GM19023 (cell line): ENCODE results near the gene LRRC59.
"Not testable (repeated sequence)": the region's sequence is repeated elsewhere in the genome, so short reads cannot be mapped to it uniquely, and the experiment has no call there.

Experiments
- ATAC-seq: cut with Tn5 transposase; IDR thresholded peaks from one replicate; pipeline ENCODE4 v1.9.1; 2021; ENCODE audit warnings: mild to moderate bottlenecking, moderate library complexity; ENCODE audit not compliant: unreplicated experiment

The LRRC59 gene

DNA sequence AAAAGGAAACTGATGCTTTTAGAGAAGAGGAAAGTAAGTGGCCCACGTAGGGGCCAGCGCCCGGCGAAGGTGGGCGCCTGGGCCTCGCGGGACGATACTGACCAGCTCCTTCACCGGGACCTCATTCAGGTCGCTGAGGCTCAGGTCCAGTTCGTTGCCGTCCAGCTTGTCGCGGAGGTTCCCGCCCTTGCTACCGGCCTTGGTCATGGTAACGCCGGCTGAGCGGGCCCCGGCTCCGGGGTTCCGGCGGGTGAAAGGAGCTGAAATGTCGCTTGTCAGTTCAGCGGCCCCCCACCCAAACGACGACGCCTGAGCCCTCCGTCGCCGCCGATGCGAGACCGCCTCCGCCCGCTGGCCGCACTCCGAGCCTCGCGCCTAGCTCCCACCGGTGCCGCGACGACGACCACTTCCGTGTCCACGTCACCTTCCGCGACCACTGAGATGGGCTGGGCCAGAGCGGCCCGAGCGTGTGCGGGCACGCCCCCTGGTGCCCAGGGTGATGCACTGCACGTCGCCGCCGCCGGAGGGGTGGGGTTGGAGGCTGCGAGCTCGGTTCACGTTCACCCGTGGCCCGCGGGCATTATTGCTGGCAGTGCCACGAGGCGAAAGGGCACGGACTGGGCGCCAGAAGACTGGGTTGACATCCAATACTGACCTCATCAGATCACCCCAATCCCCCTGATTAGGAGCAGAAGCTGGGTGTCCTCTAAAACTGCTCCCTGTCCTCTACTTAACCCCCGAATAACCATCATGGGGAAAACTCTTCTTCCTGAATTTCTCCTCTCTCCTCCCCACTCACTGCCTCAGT lies at the start of gene LRRC59:
LRRC59 (minus strand) TSS at position 413 of the 808 bp plus-strand sequence; CDS start at position 207, 206 bp downstream.
- peak; percentile 98 for ATAC-seq

DNA sequence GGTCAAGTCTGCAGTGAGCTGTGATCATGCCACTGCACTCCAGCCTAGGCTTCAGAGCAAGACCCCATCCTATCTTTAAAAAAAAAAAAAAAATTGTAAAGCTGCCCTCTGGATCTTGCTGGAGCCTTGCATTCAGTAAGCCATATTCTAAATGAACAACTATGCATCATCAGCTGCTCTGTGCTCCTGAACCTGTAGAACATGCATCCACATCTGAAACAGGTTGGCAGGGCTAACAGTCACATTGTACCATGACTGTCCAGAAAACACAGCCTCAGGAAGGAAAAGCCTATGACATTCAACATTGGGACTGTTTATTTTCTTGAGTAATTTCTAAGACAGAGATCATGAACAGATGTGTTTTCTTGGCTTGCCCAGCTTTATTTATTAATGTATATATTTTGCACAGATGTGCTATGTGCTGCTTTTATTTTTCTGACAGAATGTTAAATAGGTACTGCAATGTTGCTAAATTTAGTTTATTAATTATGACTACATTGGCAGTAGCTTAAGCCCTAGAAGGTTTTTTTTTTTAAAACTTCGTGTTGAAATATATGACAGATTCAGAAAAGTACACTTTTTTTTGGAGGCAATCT lies 48.5 kb upstream of the LRRC59 start:
- no peak for ATAC-seq

DNA sequence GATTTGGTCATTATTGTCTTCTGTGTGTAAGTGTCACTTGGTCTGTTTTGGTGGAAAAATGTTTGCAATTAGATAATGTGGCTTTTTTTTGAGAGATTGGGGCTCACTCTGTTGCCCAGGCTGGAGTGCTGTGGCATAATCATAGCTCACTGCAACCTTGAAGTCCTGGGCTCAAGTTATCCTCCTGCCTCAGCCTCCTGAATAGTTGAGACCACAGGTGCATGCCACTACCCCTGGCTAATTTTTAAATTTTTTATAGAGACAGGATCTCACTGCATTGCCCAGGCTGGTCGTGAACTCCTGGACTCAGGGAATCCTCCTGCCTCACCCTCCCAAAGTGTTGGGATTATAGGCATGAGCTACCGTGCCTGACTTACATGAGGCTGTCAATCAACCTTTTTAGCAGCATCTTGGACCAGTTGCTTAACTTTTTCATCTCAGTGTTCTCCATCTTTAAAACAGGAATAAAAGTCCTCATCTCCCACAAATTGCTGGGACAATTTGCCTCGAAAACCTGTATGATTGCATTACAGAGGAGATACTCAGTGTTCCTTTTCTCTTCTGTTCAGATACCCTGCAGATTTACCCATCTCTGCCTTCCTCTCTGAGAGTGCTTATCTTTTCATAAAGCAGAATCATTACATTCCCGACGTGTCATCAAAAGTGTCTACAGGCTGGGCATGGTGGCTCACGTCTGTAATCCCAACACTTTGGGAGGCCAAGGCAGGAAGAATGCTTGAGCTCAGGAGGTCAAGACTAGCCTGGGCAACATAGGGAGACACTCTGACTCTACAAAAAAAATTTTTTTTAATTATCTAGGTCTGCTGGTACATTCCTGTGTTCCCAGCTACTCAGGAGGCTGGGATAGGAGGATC lies 47.8 kb upstream of the LRRC59 start:
- ATAC-seq = no peak

DNA sequence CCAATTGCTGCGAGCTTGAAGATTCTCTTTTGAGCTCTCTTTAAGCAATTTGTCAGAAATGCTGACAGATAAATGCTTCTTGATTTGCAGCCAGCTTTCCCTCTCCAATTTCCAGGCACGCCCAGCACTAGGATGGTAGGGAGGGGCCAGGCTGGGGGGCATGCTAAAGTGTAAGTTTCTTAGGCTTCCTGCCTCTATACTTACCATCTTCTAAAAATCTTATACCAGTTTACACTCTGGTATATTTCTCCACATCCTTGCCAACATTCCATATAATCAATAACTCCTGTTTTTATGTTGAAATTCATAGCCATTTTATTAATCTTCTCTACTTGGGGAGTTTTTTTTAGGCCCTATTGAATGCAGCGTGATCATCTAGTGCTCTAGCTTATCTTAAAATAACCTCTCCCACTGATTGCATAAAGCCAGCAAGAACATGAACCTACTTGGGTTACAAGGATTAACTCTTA lies 46.2 kb upstream of the LRRC59 start:
- ATAC-seq = no peak

DNA sequence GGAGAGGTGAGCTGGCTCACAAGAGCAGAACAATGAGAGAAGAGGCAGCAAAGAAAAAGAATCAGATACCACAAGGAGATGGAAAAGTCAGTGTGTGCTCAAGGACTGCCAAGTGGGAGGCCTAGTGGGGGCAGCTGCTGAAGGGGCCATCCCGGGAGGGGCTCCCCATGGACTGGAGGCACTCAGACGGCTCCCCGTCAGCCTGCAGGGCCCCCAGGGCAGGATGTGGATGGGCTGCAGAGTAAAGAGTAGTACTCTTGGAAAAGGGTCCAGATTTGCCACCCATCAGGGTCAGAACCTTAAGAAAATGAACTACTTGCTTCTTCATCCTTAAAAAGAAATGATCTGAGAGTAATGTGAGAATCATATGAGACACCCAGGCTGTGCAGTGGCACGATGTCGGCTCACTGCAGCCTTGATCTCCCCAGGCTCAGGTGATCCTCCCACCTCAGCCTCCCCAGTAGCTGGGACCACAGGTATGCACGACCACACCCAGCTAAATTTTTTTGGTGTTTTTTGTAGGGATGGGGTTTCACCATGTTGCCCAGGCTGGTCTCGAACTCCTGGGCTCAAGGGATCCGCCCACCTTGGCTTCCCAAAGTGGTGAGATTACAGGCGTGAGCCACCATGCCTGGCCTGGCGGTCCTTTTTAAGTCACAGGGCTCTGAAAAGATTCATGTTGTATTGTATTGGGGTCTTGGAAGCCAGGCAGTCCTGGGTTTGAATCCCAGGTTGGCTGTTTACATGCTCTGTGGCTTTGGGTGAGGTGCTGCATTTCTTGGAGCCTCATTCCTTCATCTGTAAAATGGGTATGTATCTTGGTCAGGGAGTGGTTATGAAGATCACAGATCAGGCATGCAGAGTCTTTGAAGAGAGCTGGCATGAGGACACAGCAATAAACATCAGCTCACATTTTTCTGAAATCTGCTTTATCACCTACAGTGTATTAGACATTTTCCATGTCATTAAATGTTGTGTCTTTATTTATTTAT lies 43.8 kb upstream of the LRRC59 start:
- ATAC-seq = no peak

DNA sequence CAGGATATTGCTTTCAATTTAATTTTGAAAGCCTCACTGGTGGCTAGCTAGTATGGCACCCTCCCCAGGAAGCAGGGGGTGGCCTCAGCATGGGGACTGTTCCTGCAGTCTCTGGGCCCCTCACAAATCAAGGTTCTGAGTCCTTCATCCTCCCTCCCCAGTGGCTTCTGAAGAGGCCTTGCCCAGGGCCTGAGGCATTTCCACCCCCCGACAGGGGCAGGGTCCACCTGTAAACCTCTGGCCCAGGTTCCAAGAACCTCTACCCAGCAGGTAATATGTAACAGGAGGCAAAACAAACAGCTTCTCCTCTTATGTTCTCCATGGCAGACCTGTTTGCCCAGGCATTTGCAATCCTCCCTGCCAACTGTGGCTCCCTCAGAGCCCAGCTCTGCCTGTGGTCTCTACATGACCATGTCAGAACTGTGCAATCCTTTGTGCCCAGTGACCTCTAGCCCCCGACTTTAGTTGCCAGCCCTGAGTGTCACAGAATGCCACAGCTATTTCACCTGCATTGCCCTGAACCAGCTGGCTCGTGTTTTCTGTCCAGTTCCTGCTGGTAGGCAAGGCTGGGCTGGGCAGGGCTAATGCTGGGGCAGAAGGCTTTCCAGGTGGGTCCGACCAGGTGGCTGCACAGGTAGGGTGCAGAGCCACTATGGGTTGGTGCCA lies 43.0 kb upstream of the LRRC59 start:
- no peak for ATAC-seq

DNA sequence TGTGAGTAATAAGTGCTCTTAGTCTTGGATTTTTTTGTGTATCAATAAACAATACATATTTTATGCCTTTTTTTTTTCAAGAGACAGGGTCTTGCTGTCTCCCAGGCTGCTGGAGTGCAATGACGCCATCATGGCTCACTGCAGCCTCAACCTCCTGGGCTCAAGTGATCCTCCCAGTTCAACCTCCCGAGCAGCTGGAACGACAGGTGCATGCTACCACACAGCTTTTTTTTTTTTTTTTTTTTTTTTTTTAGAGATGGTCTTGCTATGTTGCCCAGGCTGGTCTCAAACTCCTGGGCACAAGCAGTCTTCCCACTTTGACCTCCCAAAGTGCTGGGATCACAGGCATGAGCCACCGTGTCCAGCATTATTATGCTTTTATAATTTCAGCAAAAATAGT lies 41.7 kb upstream of the LRRC59 start:
- no peak for ATAC-seq

DNA sequence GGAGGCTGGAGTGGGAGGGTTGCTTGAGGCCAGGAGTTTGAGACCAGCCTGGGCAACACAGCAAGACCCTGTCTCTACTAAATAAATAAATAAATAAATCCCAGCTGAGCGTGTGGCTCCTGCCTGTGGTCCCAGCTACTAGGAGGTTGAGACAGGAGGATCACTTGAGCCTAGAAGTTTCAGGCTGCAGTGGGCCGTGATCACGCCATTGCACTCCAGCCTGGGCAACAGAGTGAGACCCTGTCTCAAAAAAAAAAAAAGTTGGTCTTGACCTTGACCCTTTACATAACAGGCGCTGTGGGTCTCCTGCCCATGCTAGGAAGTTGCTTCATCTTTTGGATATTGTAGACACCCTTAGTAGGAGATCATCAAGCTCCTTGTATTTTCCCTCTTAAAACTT lies 40.1 kb upstream of the LRRC59 start:
- ATAC-seq = no peak

DNA sequence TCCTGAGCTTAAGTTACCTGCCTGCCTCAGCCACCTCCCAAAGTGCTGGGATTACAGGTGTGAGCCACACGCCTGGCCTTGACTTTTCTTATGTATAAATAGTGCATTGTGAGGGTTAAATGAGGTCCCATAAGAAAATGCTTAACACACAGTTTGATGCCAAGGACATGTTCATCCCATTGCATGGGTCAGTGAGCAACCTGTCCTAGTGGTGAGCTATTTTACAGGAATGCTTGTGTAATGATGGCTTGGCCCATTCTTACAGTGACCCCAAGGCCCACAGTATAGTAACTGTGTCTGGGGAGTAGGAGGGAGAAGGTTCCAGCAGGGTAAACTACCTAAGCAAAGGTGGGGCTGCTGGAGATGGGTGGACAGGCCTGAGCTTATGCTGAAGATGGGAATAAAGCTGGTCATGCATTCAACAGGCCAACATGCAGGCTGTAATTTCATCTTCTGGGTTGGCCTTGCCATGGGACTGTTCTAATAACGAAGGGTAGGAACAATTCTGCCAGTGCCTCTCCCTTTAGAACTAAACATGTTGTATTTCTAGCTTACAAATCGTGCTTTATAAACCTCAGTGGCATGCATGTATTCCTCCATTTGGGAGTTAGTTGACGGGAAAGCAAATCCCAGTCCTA lies 34.9 kb upstream of the LRRC59 start:
- ATAC-seq = no peak

DNA sequence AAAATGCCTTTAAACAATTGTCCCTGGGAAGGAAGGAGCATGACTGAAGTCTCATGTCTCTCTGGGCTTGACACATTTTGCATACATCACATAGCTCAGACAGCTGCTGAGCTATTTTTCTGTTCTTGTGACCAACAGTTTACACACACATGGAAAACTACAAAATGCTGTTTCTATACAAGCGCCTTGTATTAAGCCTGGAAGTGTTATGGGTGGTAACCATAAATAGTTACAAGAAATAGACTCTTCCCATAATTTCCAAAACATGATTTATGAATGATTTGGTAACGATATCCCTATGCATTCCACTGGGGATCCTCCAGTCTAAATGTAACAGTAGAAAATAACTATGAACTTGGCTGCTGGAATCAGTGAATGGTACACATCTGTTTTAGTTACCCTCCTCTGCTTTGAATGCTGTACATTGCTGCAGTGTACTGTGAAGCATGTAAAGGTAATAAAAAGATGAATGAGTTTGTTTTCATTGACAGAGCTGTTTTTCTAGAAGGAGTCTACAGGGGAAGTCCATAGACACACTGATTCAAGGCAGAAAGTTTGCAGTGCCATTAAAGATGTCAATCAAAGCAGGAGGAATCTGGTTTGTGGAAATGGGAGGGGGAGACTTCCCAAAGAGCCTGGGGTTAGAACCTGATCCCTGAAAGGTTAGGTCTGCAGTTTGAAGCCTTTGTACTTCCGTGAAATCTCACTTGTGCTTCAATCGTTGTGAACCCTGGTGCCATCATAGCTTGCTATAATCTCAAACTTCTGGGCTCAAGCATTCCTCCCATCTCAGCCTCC lies 33.7 kb upstream of the LRRC59 start:
- ATAC-seq = no peak

DNA sequence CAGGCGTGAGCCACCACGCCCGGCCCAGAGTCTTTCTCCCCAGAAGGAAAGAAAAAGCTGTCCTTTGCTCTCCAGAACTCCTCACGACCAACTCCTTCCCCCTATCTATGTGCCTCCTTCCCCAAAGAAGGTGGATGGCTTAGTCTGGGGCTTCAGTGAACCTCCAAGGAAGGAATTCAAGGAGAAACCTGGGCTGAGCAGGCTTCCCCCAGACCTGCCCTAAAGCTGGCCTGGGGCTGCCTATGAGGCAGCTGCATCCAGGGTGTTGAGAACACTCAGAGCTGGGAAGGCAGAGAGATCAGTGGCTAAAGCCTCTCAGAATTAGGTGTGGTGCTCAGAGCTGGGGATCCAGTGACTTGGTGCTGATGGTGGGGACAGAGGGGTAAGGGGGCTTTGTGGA lies 32.5 kb upstream of the LRRC59 start:
- no peak for ATAC-seq

DNA sequence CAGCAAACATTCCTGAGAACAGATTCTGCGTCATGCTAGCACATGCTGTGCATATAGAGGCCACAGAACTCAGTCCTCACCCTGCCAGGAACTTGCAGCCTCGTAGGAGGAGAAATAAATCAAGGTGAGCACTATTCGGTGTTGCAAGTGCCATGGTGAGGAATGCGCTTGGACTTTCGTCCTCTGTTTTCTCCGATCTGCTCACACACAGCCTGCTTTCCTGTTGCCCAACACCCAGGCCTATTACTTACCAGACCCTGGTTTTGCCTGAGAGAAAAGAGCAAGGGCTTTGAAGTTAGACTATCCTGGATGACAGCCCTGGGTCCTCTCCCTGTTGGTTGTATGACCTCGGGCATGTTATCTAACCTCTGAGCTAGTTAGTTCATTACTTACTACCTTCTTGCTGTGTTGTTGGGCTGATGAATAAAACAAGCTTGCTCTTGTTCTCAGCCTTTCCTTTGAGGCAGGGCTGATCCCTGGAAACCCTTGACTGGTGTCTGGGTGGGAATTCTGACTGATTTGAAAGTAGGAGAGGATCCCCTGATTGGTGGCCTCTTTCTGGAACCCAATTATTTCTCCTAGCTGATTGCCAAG lies 31.6 kb upstream of the LRRC59 start:
- ATAC-seq = no peak

DNA sequence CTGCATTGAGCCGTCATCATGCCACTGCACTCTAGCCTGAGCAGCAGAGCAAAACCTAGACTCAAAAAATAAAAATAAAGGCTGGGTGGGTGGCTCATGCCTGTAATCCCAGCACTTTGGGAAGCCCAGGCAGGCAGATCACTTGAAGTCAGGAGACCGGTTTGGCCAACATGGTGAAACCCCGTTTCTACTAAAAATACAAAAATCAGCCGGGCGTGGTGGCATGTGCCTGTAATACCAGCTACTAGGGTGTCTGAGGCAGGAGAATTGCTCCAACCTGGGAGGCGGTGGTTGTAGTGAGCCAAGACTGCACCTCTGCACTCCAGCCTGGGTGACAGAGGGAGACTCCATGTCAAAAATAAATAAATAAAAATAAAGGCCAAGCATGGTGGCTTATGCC lies 30.8 kb upstream of the LRRC59 start:
- ATAC-seq = not testable (repeated sequence)

DNA sequence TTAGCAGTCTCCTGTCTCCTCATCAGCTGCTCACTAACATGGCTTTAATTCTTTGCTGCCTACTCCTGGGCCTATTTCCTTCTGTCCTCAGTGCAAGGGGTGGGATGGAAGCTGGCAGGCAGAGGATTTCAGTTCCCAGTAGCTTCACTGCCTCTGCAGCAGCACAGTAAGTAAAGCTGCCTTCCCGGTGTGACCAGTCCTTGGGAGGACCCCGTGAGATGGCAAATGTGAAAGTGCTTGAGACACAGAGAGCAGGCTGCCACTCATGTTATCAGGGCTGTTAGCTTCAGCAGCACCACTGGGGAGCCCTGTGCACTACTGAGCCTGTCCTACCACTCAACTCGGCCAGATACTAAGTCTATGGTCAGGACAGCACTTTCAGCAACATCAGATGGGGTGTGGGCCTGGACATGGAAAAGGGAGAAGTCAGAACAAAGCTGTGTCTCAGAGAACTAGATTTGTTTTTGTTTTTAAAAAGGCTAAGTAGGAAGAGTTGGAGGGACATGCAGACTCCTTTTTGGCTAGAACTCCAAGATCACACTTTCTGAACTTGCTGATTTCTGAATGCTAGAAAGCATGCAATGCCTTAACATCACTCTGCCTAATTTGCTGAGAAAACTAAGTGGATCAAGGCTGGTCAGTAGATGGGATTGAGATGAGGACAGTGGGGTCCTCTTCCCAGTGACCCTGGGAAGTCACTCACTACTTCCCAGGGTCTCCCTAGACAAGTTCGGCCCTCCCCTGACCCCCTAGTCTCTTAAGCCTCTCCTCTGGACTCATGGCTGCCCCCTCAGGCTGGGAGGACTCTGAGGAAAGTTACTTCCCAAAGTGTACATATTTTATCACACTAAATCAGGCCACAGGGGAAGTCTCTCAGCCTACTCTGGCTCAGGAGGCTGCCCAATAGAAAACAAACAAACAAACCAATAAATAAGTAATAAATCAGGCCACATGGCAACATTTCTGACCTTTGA lies 29.8 kb upstream of the LRRC59 start:
- no peak for ATAC-seq

DNA sequence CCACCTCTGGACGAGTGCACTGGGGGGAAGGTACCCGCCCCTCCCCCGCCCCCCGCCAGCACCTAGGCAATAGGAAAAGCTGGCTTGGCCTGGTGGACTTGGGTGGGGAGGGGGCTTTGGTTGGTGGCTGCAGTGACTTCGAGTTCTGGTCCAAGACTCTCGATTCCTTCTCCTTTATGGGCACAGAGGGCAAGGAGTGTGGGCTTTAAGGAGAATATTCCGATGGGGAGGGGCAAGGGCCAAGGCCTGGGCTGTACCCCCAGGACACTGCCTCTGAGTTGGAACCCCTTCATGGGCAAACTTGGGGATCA lies 29.1 kb upstream of the LRRC59 start:
- no peak for ATAC-seq

DNA sequence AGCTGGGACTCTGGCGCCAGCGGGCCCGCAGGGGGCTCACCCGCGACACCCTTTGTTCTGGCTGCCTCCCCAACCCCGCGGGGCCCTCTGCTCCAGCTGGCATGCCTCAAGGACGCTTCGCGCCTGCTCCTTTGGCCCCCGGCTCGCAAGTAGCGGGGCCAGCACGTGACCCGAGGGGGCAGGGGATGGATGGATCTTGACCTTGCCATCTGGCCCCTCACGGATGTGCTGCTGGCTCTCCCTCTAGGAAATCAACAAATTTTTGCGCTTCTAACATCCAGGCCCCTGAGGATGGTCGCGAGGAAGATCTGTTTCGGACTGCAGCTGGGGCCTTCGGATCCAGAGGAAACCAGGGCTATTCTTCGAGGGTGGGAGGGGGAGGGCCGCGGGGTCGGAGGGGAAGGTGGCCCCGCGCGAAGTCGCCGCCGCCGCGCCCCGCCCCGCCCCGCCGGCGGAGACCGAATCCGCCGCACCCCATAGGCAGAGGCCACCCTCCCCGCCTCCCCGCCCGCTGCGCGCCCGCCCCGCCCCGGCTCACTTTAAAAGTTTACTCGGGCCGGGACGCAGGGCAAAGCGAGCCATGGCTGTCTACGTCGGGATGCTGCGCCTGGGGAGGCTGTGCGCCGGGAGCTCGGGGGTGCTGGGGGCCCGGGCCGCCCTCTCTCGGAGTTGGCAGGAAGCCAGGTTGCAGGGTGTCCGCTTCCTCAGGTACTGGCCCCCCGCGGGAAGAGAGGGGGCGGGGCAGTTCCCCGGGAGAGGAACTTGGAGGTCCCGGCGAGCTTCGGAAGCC lies 28.6 kb upstream of the LRRC59 start, which contains the start of gene ACSF2:
ACSF2 (plus strand) TSS at position 537 of the 790 bp plus-strand sequence; CDS start at position 581, 44 bp downstream.
- ATAC-seq = peak; percentile 64
